Uterus (tissue), 2 donors: ENCODE results near the gene SERPINB12.

Experiments
- POLR2A ChIP-seq, 2 donors: fragments of 450-650 bp; IDR thresholded peaks; one replicate each; pipeline ENCODE4 v1.6.1; 2016; ENCODE audit warnings: antibody characterized with exemption in 2 of 2, mild to moderate bottlenecking in 1 of 2, moderate library complexity in 1 of 2
- TF ChIP-seq, protein P1 (sequence below), 4 experiments: fragments of 200-600 bp in 2 of 4; fragments of 450-650 bp in 2 of 4; sonication (generic) in 2 of 4; IDR thresholded peaks; one replicate each; pipeline ENCODE4 v1.5.1; 2016 to 2019; ENCODE audit warnings: antibody characterized with exemption in 4 of 4, mild to moderate bottlenecking in 2 of 4, moderate library complexity in 1 of 4

- TF ChIP-seq, protein P1, sequence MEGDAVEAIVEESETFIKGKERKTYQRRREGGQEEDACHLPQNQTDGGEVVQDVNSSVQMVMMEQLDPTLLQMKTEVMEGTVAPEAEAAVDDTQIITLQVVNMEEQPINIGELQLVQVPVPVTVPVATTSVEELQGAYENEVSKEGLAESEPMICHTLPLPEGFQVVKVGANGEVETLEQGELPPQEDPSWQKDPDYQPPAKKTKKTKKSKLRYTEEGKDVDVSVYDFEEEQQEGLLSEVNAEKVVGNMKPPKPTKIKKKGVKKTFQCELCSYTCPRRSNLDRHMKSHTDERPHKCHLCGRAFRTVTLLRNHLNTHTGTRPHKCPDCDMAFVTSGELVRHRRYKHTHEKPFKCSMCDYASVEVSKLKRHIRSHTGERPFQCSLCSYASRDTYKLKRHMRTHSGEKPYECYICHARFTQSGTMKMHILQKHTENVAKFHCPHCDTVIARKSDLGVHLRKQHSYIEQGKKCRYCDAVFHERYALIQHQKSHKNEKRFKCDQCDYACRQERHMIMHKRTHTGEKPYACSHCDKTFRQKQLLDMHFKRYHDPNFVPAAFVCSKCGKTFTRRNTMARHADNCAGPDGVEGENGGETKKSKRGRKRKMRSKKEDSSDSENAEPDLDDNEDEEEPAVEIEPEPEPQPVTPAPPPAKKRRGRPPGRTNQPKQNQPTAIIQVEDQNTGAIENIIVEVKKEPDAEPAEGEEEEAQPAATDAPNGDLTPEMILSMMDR (IDR thresholded peaks at IDR 0.05) = no peak
- no peak for TF ChIP-seq POLR2A (IDR thresholded peaks at IDR 0.05)
These were observed 22.0 kb upstream of the SERPINB12 start for GRCh38 chr18:63520053-63520685.
